B cell (primary cell): ENCODE measurements around the gene CRTAC1.

Experiments
- EZH2 ChIP-seq: IDR thresholded peaks from 2 replicates; pipeline ENCODE4 v1.6.1; 2012; ENCODE audit warnings: borderline replicate concordance, low read depth, mild to moderate bottlenecking, moderate library complexity, low read length; ENCODE audit not compliant: insufficient read depth, poor library complexity, severe bottlenecking
- TF ChIP-seq, protein P1 (sequence below): fragments of 200-600 bp; IDR thresholded peaks from one replicate; pipeline ENCODE4 v1.8.0; 2022; ENCODE audit warnings: antibody characterized with exemption, mild to moderate bottlenecking

DNA sequence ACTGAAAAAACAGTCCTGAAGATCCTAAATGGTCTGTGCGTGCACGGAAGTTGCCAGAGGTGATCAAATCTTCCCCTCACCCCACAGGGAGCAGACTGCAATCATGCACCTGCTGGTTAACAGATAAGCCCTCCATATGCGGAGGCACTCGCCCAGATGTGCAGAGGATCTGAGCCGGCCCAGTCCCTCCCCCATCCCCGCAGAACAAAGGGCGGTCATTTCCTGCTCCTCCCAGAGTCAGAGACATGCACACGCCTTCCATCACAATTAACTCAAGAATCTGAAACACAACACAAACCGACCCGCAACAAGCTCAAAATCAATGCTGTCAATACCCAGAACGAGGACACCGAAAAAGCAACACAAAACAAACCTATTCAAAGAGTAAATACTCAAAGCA is 24.2 kb downstream of the CRTAC1 start:
- TF ChIP-seq, protein P1, sequence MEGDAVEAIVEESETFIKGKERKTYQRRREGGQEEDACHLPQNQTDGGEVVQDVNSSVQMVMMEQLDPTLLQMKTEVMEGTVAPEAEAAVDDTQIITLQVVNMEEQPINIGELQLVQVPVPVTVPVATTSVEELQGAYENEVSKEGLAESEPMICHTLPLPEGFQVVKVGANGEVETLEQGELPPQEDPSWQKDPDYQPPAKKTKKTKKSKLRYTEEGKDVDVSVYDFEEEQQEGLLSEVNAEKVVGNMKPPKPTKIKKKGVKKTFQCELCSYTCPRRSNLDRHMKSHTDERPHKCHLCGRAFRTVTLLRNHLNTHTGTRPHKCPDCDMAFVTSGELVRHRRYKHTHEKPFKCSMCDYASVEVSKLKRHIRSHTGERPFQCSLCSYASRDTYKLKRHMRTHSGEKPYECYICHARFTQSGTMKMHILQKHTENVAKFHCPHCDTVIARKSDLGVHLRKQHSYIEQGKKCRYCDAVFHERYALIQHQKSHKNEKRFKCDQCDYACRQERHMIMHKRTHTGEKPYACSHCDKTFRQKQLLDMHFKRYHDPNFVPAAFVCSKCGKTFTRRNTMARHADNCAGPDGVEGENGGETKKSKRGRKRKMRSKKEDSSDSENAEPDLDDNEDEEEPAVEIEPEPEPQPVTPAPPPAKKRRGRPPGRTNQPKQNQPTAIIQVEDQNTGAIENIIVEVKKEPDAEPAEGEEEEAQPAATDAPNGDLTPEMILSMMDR, result no peak
- no peak for TF ChIP-seq EZH2
